Germinal center (tissue), 1 donor: Measurements from ENCODE around the gene ATP10B.

Source experiments
- DNase-seq: peaks from one replicate; pipeline ENCODE4 v3.0.0; 2012; ENCODE audit warnings: mixed read lengths, low spot score

ATP10B gene

GRCh38 chr5:160635046-160635445, 217.0 kb downstream of the ATP10B start:
- DNase-seq, result no peak

- DNase-seq, result no peak
Observed at GRCh38 chr5:160629003-160629402, 223.0 kb downstream of the ATP10B start.

GRCh38 chr5:160628619-160628968, 223.4 kb downstream of the ATP10B start:
- DNase-seq, result no peak

- no peak for DNase-seq
Observed at GRCh38 chr5:160627921-160628618, 223.9 kb downstream of the ATP10B start.

- DNase-seq, result no peak
Observed at GRCh38 chr5:160626322-160626721, 225.7 kb downstream of the ATP10B start.

GRCh38 chr5:160621526-160621925, 230.5 kb downstream of the ATP10B start:
- no peak for DNase-seq

- DNase-seq, result no peak
Observed at GRCh38 chr5:160620401-160620800, 231.6 kb downstream of the ATP10B start.

GRCh38 chr5:160619381-160619780, 232.6 kb downstream of the ATP10B start:
- DNase-seq, result no peak

- DNase-seq, result no peak
Observed at GRCh38 chr5:160618286-160618685, 233.7 kb downstream of the ATP10B start.

GRCh38 chr5:160616712-160617497, 235.1 kb downstream of the ATP10B start:
- no peak for DNase-seq

GRCh38 chr5:160614136-160614535, 237.9 kb downstream of the ATP10B start:
- DNase-seq, result no peak

- DNase-seq, result no peak
Observed at GRCh38 chr5:160605266-160605665, 246.7 kb downstream of the ATP10B start.

- no peak for DNase-seq
Observed at GRCh38 chr5:160604484-160604883, 247.5 kb downstream of the ATP10B start.

GRCh38 chr5:160602744-160603143, 249.3 kb downstream of the ATP10B start:
- no peak for DNase-seq

- no peak for DNase-seq
Observed at GRCh38 chr5:160601046-160601445, 251.0 kb downstream of the ATP10B start.

GRCh38 chr5:160573318-160573717, 278.7 kb downstream of the ATP10B start:
- DNase-seq, result no peak

- no peak for DNase-seq
Observed at GRCh38 chr5:160567031-160567705, 284.8 kb downstream of the ATP10B start.

- DNase-seq, result no peak
Observed at GRCh38 chr5:160565376-160565775, 286.6 kb downstream of the ATP10B start.

GRCh38 chr5:160556846-160557245, 295.2 kb downstream of the ATP10B start:
- DNase-seq, result no peak

- no peak for DNase-seq
Observed at GRCh38 chr5:160555971-160556631, 295.9 kb downstream of the ATP10B start.

- DNase-seq, result no peak
Observed at GRCh38 chr5:160555581-160555970, 296.4 kb downstream of the ATP10B start.

- DNase-seq, result no peak
Observed at GRCh38 chr5:160550075-160550474, 301.9 kb downstream of the ATP10B start.
